HAP-1 (cell line): ENCODE measurements around the gene SLC37A4.

Experiments
- DNase-seq, 2 experiments: peaks; one replicate each; pipeline ENCODE4 v3.0.0-alpha.2; 2016 to 2020; ENCODE audit warnings: low spot score in 2 of 2
- H3K27me3 ChIP-seq: fragments of 250-450 bp; sonication (Bioruptor Pico); 2 replicates; pipeline ENCODE4 v1.5.1; 2020; ENCODE audit warnings: low read depth, mild to moderate bottlenecking, moderate library complexity
- H3K36me3 ChIP-seq: fragments of 250-450 bp; sonication (Bioruptor Pico); replicated peaks from 2 replicates; pipeline ENCODE4 v1.5.1; 2020; ENCODE audit warnings: mild to moderate bottlenecking
- H3K4me1 ChIP-seq: fragments of 250-450 bp; sonication (Bioruptor Pico); 2 replicates; pipeline ENCODE4 v1.5.1; 2020; ENCODE audit warnings: mild to moderate bottlenecking
- H3K4me3 ChIP-seq: fragments of 250-450 bp; sonication (Bioruptor Pico); 2 replicates; pipeline ENCODE4 v1.5.1; 2020; ENCODE audit warnings: mild to moderate bottlenecking, moderate library complexity
- H3K9me3 ChIP-seq: fragments of 250-450 bp; sonication (Bioruptor Pico); 2 replicates; pipeline ENCODE4 v1.5.1; 2020; ENCODE audit warnings: mild to moderate bottlenecking, moderate library complexity
- in situ Hi-C: fragments of 300-500 bp; cut with MboI; formaldehyde crosslinking; loops from 3 replicates; pipeline ENCODE4 v1.14.3; 2020; ENCODE audit warnings: low sequenced_read_pairs, inconsistent platforms, mixed read lengths

Gene SLC37A4

GRCh38 chr11:119030029-119030328, 698 bp downstream of the SLC37A4 start:
- no peak for DNase-seq
- H3K4me1 ChIP-seq = peaks cover 10% of the 10 kb centered on the region
- H3K4me3 ChIP-seq = peak overlapping the region; percentile 79
- H3K9me3 ChIP-seq = no peaks in the 10 kb centered on the region
- H3K36me3 ChIP-seq = peaks cover 39% of the 10 kb centered on the region
- in situ Hi-C loops = loop anchor here (5.0 kb wide), 1 partner anchor 67 kb away; a partner anchor contains a TSS
- no peaks in the 10 kb centered on the region for H3K27me3 ChIP-seq

- H3K4me1 ChIP-seq = peaks cover 10% of the 10 kb centered on the region
- peak; percentile 49 to 54 for DNase-seq
- H3K4me3 ChIP-seq = peak overlapping the region; percentile 79
- H3K27me3 ChIP-seq = no peaks in the 10 kb centered on the region
- H3K9me3 ChIP-seq = no peaks in the 10 kb centered on the region
- in situ Hi-C loops = loop anchor here (5.0 kb wide), 1 partner anchor 68 kb away; a partner anchor contains a TSS
- peaks cover 44% of the 10 kb centered on the region for H3K36me3 ChIP-seq
Measured at GRCh38 chr11:119029340-119030028, 1.2 kb downstream of the SLC37A4 start.

- in situ Hi-C loops = no loop called here
- peak overlapping the region; percentile 79 for H3K4me3 ChIP-seq
- H3K36me3 ChIP-seq = peaks cover 49% of the 10 kb centered on the region
- H3K27me3 ChIP-seq = no peaks in the 10 kb centered on the region
- H3K4me1 ChIP-seq = peaks cover 10% of the 10 kb centered on the region
- no peaks in the 10 kb centered on the region for H3K9me3 ChIP-seq
- DNase-seq = no peak
Measured at GRCh38 chr11:119029069-119029339, 1.7 kb downstream of the SLC37A4 start.

- Histone ChIP-seq H3K4me1 (peaks cover 10% of the 10 kb centered on the region), H3K4me3 (no peak overlapping the region), H3K9me3 (no peaks in the 10 kb centered on the region), H3K36me3 (peaks cover 54% of the 10 kb centered on the region), H3K27me3 (no peaks in the 10 kb centered on the region)
- DNase-seq = no peak
- in situ Hi-C loops = no loop called here
Measured at GRCh38 chr11:119028346-119029068, 2.2 kb downstream of the SLC37A4 start.

GRCh38 chr11:119027561-119028345, 2.9 kb downstream of the SLC37A4 start:
- no peak for DNase-seq
- Histone ChIP-seq H3K9me3 (no peaks in the 10 kb centered on the region), H3K36me3 (peaks cover 60% of the 10 kb centered on the region), H3K4me3 (no peak overlapping the region), H3K4me1 (peaks cover 10% of the 10 kb centered on the region), H3K27me3 (no peaks in the 10 kb centered on the region)
- in situ Hi-C loops = no loop called here

GRCh38 chr11:119026970-119027369, 3.7 kb downstream of the SLC37A4 start:
- no peak overlapping the region for H3K4me3 ChIP-seq
- in situ Hi-C loops = no loop called here
- peaks cover 66% of the 10 kb centered on the region for H3K36me3 ChIP-seq
- DNase-seq = no peak
- H3K27me3 ChIP-seq = no peaks in the 10 kb centered on the region
- H3K4me1 ChIP-seq = peaks cover 10% of the 10 kb centered on the region
- H3K9me3 ChIP-seq = no peaks in the 10 kb centered on the region

- Histone ChIP-seq H3K36me3 (peaks cover 70% of the 10 kb centered on the region), H3K4me1 (peaks cover 10% of the 10 kb centered on the region), H3K9me3 (no peaks in the 10 kb centered on the region), H3K27me3 (no peaks in the 10 kb centered on the region), H3K4me3 (no peak overlapping the region)
- in situ Hi-C loops = no loop called here
- DNase-seq = no peak
Measured at GRCh38 chr11:119025978-119026766, 4.5 kb downstream of the SLC37A4 start.

GRCh38 chr11:119025541-119025940, 5.1 kb downstream of the SLC37A4 start:
- H3K27me3 ChIP-seq = no peaks in the 10 kb centered on the region
- peaks cover 10% of the 10 kb centered on the region for H3K4me1 ChIP-seq
- no peaks in the 10 kb centered on the region for H3K9me3 ChIP-seq
- H3K4me3 ChIP-seq = no peak overlapping the region
- no peak for DNase-seq
- H3K36me3 ChIP-seq = peaks cover 74% of the 10 kb centered on the region
- in situ Hi-C loops = no loop called here

- no peak overlapping the region for H3K4me3 ChIP-seq
- H3K36me3 ChIP-seq = peaks cover 77% of the 10 kb centered on the region
- no peaks in the 10 kb centered on the region for H3K9me3 ChIP-seq
- DNase-seq = no peak
- H3K4me1 ChIP-seq = peaks cover 10% of the 10 kb centered on the region
- in situ Hi-C loops = no loop called here
- H3K27me3 ChIP-seq = no peaks in the 10 kb centered on the region
Measured at GRCh38 chr11:119025099-119025473, 5.6 kb downstream of the SLC37A4 start.

- in situ Hi-C loops = no loop called here
- peaks cover 14% of the 10 kb centered on the region for H3K4me1 ChIP-seq
- no peaks in the 10 kb centered on the region for H3K9me3 ChIP-seq
- H3K4me3 ChIP-seq = no peak overlapping the region
- peaks cover 80% of the 10 kb centered on the region for H3K36me3 ChIP-seq
- H3K27me3 ChIP-seq = no peaks in the 10 kb centered on the region
- no peak for DNase-seq
Measured at GRCh38 chr11:119024430-119025098, 6.1 kb downstream of the SLC37A4 start.

GRCh38 chr11:119023741-119024140, 6.9 kb downstream of the SLC37A4 start:
- Histone ChIP-seq H3K36me3 (peaks cover 77% of the 10 kb centered on the region), H3K27me3 (no peaks in the 10 kb centered on the region), H3K4me1 (peaks cover 7% of the 10 kb centered on the region; the same call in 1 of the 2 replicates), H3K9me3 (no peaks in the 10 kb centered on the region), H3K4me3 (no peak overlapping the region)
- no peak for DNase-seq
- in situ Hi-C loops = no loop called here

GRCh38 chr11:119021631-119022030, 9.0 kb downstream of the SLC37A4 start:
- no peak for DNase-seq
- H3K9me3 ChIP-seq = no peaks in the 10 kb centered on the region
- in situ Hi-C loops = no loop called here
- H3K4me3 ChIP-seq = no peak overlapping the region
- no peaks in the 10 kb centered on the region for H3K27me3 ChIP-seq
- peaks cover 9% of the 10 kb centered on the region for H3K4me1 ChIP-seq
- H3K36me3 ChIP-seq = peaks cover 70% of the 10 kb centered on the region

- peaks cover 72% of the 10 kb centered on the region for H3K36me3 ChIP-seq
- no peaks in the 10 kb centered on the region for H3K27me3 ChIP-seq
- H3K9me3 ChIP-seq = no peaks in the 10 kb centered on the region
- peak overlapping the region; percentile 97 for H3K4me3 ChIP-seq
- peaks cover 17% of the 10 kb centered on the region for H3K4me1 ChIP-seq
- no peak for DNase-seq
- in situ Hi-C loops = no loop called here
Measured at GRCh38 chr11:119019996-119020395, 10.7 kb downstream of the SLC37A4 start.
